GM18511 (cell line): Measurements from ENCODE around the gene LRRFIP1.

Experiments used
- ATAC-seq: cut with Tn5 transposase; IDR thresholded peaks from one replicate; pipeline ENCODE4 v1.9.1; 2021; ENCODE audit warnings: mild to moderate bottlenecking, moderate library complexity; ENCODE audit not compliant: unreplicated experiment

LRRFIP1 gene

GRCh38 chr2:237616734-237617586, 10.4 kb upstream of the LRRFIP1 start:
- no peak for ATAC-seq

DNA sequence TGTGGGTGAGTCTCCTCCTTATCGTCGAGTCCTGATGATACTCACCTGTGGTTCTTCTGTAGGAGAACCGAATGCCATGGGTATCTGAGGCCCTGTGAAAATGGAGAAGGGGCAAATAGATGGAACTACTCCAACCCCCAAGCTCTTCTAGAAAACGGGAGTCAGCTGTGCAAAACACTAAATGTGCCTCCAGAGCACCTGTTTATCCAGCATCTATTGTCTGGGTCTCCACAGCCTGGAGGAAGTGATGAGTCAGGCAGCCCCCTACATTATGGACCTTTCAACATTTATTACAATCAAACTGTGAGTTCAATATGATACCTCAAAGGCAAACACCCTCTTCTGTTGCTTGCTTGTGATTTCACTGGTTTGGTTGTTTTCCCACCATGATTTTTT, 9.8 kb upstream of the LRRFIP1 start:
- no peak for ATAC-seq

DNA sequence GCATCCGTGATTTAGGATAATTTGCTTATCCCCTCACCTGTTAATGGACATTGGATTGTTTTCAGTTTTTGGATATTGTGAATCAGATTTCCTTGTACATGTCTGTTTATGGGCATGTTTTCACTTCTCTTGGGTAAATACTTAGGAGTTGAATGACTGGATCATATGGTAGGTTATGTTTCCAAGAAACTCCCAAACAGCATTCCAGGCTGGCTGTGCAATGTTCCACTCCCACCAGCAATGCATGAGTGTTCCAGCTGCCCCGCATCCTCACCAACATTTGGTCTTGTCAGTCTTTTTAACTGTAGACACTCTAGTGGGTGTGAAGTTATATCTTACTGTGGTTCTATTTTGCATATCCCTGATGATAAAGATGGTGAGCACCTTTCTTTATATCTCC, 8.9 kb upstream of the LRRFIP1 start:
- no peak for ATAC-seq

DNA sequence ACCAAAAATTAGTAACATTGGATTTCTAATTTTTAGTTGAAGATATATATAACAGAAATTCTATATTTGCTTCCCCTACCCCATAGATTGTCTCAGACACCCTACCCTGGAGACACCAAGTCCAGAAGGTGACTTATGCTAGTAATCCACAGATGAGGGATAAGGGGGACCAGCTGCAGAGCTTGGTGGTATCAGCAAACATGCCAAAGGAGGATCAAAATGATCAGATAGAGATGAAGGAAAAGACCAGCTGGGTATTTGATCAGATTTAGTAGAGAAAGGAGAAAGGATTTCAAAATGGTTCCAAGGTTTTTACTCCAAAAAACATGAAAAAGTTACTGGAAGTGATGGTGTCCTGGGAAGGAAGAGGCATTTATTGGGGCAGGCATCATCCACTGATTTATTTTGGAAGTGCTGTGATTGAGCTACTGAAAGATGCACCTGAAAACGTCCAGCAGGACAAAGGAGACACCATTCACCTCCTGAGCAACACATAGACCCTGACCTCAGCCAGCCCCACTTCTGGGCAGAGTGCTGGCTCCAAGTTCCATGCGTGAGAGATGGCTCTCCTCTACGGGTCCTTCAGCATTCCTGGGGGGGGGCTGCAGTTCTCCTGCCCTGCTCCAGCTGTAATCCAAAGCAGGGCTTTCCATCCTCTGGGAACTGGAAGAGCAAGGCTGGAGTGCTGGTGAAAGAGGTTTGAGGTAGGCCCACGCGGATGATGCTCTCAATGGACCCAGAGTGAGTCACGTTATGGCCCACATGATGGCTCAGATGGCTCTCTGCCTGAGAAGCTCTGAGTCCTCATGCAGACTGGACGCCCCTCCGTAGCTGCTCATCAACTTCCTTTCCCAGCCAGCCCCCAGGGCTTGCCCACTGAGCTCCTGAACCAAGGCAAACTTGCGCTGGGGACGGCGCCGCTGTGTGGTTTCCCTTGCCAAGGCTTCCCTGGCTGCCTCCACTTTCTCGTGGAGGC, 3.7 kb upstream of the LRRFIP1 start:
- ATAC-seq: no peak

DNA sequence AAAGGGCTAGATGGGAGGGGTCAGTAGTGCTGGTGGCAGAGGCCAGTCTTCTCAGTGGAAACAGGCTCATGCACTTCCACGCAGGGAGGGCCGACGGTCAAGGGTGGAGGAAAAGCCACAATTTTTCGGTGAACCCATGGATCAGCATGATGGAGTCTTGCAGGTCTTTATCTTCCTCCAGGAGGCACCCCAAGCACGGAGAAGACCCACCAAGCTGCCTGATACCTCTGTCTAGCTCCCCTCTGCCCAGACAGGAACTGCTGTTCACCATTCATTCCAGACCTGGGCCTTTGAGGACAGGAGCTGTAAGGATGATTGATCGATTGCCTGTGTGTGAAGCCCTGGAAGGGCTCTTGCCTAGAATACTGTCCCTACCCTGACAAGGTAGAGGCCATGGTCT, 2.8 kb upstream of the LRRFIP1 start:
- ATAC-seq: no peak

DNA sequence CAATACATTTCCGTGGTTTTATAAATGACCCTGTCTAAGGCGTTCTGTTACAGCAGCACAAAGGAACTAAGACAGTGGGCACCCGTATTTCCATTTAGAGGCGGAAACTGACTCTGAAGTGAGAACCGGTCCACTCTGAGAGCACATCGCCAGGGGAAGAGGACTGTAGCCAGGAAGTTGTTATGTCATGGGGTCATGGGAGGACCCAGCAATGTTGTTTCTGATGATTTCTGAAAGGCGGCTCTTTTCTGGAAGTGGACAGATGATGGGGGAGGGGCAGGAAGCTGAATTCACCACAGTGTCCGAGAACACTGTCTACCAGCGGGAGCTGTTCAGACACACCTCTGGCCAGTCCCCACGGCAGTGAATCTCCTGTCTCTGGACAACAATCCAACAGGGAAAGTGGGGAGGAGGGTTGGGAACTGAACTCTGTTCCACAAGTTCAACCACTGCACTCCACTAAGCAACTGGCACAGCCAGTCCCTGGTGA, 2.1 kb upstream of the LRRFIP1 start:
- no peak for ATAC-seq

DNA sequence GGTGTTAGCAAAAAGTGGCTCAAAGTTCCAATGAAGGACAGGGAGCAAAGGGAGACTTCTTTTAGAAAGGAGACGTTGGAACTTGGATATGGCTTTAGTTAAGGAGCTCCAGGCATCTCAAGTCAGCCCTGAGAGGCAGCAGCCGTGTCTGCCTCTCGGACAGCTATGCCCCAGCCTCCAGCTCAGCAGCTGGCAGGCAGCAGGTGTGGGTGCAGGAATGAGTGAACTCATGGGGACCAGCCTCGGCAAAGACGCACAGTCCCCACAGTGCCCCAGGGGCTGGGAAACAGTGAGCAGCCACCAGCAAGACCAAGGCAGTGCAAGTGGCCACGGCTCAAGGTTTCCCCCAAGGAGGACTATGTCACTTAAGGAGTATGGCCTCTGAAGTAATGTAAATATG, 1.6 kb upstream of the LRRFIP1 start:
- ATAC-seq: no peak

- ATAC-seq: no peak
These were observed 460 bp upstream of the LRRFIP1 start for GRCh38 chr2:237626813-237627440.

- ATAC-seq: no peak
These were observed 1.1 kb downstream of the LRRFIP1 start for GRCh38 chr2:237628247-237629187.

- ATAC-seq: no peak
These were observed 1.8 kb downstream of the LRRFIP1 start for GRCh38 chr2:237629188-237629534.

DNA sequence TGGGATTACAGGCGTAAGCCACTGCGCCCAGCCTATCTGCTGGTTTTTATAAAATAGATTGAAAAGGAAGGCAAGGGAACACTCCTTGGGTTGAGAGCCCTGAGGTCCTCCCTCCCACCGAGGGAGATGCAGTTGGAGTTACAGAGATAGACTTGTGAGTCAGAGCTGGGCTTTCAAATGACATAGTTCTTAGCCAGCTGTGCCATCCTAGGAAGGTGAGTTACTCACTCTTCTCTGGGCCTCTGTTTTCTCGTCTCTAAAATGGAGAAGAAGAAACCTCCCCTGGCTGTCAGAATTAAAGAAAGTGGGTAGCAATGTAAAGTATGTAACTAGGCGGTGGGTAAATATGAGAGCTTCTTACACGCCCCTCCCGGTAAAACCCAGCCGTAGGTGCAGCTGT, 2.4 kb downstream of the LRRFIP1 start:
- ATAC-seq: no peak

GRCh38 chr2:237630216-237631000, 3.0 kb downstream of the LRRFIP1 start:
- no peak for ATAC-seq

DNA sequence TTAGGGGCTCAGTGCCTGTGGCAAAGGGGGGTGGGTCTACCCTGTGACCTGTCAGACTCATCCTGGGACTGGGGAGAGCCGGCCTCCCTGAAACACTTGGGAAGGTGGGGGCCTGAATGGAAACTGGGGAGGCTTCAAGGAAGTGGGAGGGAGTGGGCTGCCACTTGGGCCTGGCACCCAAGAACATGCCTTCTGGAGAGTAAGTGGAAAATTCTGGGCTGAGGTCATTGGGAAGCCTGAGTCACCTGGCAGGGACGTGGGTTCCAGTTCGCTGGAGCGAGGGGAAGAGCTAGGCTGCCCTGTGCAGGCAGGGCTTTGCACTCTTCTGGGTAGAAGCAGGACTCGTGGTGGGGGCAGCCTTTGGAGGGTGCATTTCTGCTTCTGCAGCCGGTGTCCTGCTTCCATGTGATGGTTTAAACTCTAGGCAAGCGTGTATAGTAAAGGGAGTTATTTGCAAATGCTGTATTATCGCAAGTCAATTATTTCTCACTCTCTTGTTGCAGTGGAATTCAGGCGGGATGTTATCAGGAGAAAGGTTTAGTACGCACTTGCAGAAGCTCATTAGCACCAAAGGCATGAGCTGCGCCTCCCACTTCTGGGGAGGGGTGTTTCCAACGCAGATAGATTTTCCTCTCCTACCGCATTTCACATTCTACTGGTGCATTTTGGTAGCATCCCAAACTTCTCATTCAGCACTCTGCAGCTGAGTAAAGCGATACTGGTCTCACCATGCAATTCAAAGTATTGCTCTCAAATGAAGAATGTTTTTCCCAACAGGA, 3.8 kb downstream of the LRRFIP1 start:
- ATAC-seq: no peak

- no peak for ATAC-seq
These were observed 4.6 kb downstream of the LRRFIP1 start for GRCh38 chr2:237631801-237632585.

DNA sequence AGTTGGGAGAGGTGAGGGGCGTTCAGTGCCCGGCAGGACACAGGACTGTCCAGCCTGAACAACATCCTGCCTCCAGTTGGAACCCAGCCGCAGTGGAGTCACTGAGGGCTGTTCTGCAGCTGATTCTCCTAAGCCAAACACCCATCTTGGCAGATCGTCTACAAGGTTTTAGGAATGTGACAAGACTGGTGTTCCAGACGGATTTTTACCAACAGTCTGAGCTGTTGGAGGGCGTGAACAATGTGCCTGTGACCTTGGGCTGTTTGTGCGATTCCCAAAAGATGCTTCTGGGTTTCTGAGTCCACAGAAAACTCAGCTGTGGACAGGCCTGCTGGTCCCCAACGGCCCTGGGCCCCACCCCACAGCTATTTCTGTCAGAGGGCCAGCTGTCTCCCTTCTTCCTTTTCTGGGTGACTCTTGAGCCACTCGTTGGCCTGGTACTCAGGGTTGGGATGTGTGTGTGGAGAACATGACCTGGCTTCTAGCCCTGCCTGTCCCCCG, 5.7 kb downstream of the LRRFIP1 start:
- ATAC-seq: no peak

GRCh38 chr2:237636578-237636977, 9.2 kb downstream of the LRRFIP1 start:
- ATAC-seq: no peak

DNA sequence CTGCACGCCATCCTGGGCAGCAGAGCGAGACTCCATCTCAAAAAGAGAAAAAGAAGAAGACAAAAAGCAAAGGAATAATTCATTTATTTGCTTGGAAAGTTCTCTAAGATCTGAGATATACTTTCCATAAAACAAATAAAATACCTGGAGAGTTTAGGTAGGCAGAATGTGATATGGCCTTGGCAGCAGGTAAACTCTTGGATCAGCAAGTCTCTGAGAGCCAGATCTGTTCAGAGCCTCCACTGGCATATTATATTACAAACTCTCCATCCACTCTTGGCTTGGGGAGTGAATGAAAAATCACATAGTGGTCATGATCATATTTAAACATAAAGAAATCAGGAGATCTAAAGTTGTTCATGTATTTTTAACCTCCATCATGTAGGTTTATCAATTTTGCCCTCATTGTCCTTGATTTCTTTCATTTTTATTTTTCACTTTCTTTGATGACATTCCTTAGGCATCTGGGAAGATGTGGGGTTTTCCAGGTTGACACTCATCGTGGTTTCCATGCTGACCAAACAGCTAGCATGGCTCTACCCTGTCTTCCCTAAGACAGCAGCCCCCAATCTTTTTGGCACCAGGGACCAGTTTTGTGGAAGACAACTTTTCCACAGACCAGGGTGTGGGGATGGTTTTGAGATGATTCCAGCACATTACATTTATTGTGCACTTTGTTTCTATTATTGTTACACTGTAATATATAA, 10.2 kb downstream of the LRRFIP1 start:
- no peak for ATAC-seq
